ENCODE measurements around the gene KBTBD12. TPM values are rescaled to one million over a fixed set of nuclear protein-coding genes. Genes with fewer than 3 reads are reported as not detected.
A peak's percentile ranks its signal among the peaks of the same experiment; 100 is the strongest.

KBTBD12 gene
- total and polyA plus RNA-seq, 2 donors (not counting 3 experiments of a cell fraction or from before 2014, with no cell fraction given), result not detected

DNA sequence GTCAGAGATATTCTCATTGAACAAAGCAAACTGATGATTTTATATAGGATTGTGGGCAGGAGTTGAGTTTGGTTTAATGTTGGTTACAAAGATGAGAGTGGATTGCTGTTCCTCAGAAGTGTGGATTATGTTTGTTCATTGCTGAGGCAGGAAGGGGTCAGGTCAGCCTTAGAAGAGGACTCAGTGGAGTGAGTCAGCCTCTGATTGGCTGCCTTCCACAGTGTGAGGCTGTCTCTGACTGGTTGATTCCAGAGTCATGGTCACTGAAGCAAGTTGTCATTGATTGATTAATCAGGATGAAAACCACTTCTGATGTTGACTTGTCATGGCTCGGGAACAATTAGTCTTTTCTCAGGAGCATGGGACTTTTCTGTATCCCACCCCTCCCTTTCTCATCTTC is 36.2 kb downstream of the KBTBD12 start:
- no peak for TF ChIP-seq JUN (IDR thresholded peaks at IDR 0.05; ENCODE audit: borderline replicate concordance, insufficient read depth, insufficient read length, low read depth)
- TF ChIP-seq, protein P1, sequence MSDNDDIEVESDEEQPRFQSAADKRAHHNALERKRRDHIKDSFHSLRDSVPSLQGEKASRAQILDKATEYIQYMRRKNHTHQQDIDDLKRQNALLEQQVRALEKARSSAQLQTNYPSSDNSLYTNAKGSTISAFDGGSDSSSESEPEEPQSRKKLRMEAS (IDR thresholded peaks at IDR 0.05; ENCODE audit: insufficient read depth, insufficient read length), result no peak
- no peak for TF ChIP-seq EZH2 (IDR thresholded peaks at IDR 0.05; ENCODE audit: borderline replicate concordance, low read depth, low read length, severe bottlenecking)
- TF ChIP-seq GATA2 (IDR thresholded peaks at IDR 0.05; ENCODE audit: insufficient read depth, insufficient read length, low read depth, low read length), result no peak
- TF ChIP-seq POLR2A (IDR thresholded peaks at IDR 0.05; ENCODE audit: low read depth, low read length), result no peak
- TF ChIP-seq POLR2AphosphoS5 (IDR thresholded peaks at IDR 0.05; ENCODE audit: insufficient read depth, low read depth, low read length), result no peak
- no peak for TF ChIP-seq FOS (IDR thresholded peaks at IDR 0.05; ENCODE audit: borderline replicate concordance, insufficient read depth, low read length)
- TF ChIP-seq, protein P2, sequence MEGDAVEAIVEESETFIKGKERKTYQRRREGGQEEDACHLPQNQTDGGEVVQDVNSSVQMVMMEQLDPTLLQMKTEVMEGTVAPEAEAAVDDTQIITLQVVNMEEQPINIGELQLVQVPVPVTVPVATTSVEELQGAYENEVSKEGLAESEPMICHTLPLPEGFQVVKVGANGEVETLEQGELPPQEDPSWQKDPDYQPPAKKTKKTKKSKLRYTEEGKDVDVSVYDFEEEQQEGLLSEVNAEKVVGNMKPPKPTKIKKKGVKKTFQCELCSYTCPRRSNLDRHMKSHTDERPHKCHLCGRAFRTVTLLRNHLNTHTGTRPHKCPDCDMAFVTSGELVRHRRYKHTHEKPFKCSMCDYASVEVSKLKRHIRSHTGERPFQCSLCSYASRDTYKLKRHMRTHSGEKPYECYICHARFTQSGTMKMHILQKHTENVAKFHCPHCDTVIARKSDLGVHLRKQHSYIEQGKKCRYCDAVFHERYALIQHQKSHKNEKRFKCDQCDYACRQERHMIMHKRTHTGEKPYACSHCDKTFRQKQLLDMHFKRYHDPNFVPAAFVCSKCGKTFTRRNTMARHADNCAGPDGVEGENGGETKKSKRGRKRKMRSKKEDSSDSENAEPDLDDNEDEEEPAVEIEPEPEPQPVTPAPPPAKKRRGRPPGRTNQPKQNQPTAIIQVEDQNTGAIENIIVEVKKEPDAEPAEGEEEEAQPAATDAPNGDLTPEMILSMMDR (IDR thresholded peaks at IDR 0.05; ENCODE audit: extremely low read depth in 1 of 2, insufficient read depth in 1 of 2, low read depth in 1 of 2, low read length in 2 of 2), result no peak
- no peak for TF ChIP-seq MYC (IDR thresholded peaks at IDR 0.05; ENCODE audit: low read depth, low read length)
- Histone ChIP-seq H3K4me1 (ENCODE audit: control insufficient read depth, extremely low read depth, insufficient read depth, low read length) (peaks cover 3% of the 10 kb centered on the region), H3K27ac (ENCODE audit: insufficient read depth, low read depth, low read length) (no peak overlapping the region), H3K4me2 (ENCODE audit: insufficient read depth, low read length) (no peak overlapping the region), H2AFZ (ENCODE audit: low read depth, low read length) (no peak overlapping the region), H3K9me3 (replicated peaks; ENCODE audit: control insufficient read depth, insufficient read depth, low read length) (no peaks in the 10 kb centered on the region), H3K27me3 (ENCODE audit: control insufficient read depth in 2 of 2, insufficient read depth in 2 of 2, low read length in 2 of 2) (peaks cover 15 to 18% of the 10 kb centered on the region in 2 experiments), H3K36me3 (ENCODE audit: control insufficient read depth in 2 of 2, extremely low read depth in 1 of 2, insufficient read depth in 2 of 2, low read length in 2 of 2) (no peaks in the 10 kb centered on the region), H3K9me1 (replicated peaks; ENCODE audit: control insufficient read depth, extremely low read depth, insufficient read depth, low read length) (no peaks in the 10 kb centered on the region), H3K4me3 (replicated peaks in 1 of 3; ENCODE audit: insufficient read depth in 1 of 3, low read depth in 1 of 3, low read length in 3 of 3) (no peak overlapping the region), H4K20me1 (replicated peaks; ENCODE audit: control insufficient read depth, extremely low read depth, insufficient read depth, low read length) (no peaks in the 10 kb centered on the region), H3K9ac (replicated peaks; ENCODE audit: extremely low read depth, insufficient read depth, low read length) (no peak overlapping the region), H3K79me2 (ENCODE audit: control insufficient read depth, insufficient read depth, low read length) (no peaks in the 10 kb centered on the region)
- dilution Hi-C loops (cut with MboI; ENCODE audit: extremely low pct_ligation_motif_present, low sequenced_read_pairs) (no loop called here), intact Hi-C loops (cut with micrococcal nuclease) (no loop called here)
- FAIRE-seq (peak; percentile 47), DNase-seq (ENCODE audit: low read depth, low spot score) (peak; percentile 5)
- BruUV-seq (replicated peaks), result no TSS peak
- ChIA-PET CTCF (no interaction called here), POLR2A (no interaction called here)
